Head of caudate nucleus (tissue), 42 donors: ENCODE data around the gene BAIAP2L2.

Source experiments
- DNase-seq, 42 donors: peaks; one replicate each; pipeline versions ENCODE4 v3.0.0 to v3.0.0-alpha.2; 2020 to 2021; ENCODE audit warnings: mixed read lengths in 7 of 42
- intact Hi-C: fragments of 100-400 bp; cut with DNase I; formaldehyde crosslinking; loops from one replicate; pipeline ENCODE4 v1.15.0; 2022

BAIAP2L2 gene

GRCh38 chr22:38110863-38111852 lies 674 bp upstream of the BAIAP2L2 start:
- intact Hi-C loops, result loop anchor here (10.0 kb wide), 1 partner anchor 124 kb away; no protein-coding TSS in a partner anchor
- DNase-seq, result no peak

GRCh38 chr22:38109371-38110001 lies 998 bp downstream of the BAIAP2L2 start:
- intact Hi-C loops, result loop anchor here (10.0 kb wide), 1 partner anchor 125 kb away; no protein-coding TSS in a partner anchor

GRCh38 chr22:38108561-38109319 lies 1.7 kb downstream of the BAIAP2L2 start:
- no peak for DNase-seq
- intact Hi-C loops, result no loop called here

More at GRCh38 chr22:38109371-38110001, 998 bp downstream of the BAIAP2L2 start:
- DNase-seq, result no peak

GRCh38 chr22:38107692-38108515 lies 2.6 kb downstream of the BAIAP2L2 start:
- DNase-seq, result peak in 1 of 42 donors; percentile 13
- intact Hi-C loops, result no loop called here

- DNase-seq, result no peak
- intact Hi-C loops, result no loop called here
Measured at GRCh38 chr22:38106814-38107578, 3.5 kb downstream of the BAIAP2L2 start.

GRCh38 chr22:38104084-38104483 lies 6.4 kb downstream of the BAIAP2L2 start:
- DNase-seq, result no peak
- intact Hi-C loops, result no loop called here

- intact Hi-C loops, result no loop called here
- DNase-seq, result no peak
Measured at GRCh38 chr22:38103641-38104040, 6.8 kb downstream of the BAIAP2L2 start.

- intact Hi-C loops, result no loop called here
- no peak for DNase-seq
Measured at GRCh38 chr22:38098410-38099249, 11.9 kb downstream of the BAIAP2L2 start.

- DNase-seq, result no peak
- intact Hi-C loops, result no loop called here
Measured at GRCh38 chr22:38097557-38098409, 12.7 kb downstream of the BAIAP2L2 start.

- DNase-seq, result no peak
- intact Hi-C loops, result no loop called here
Measured at GRCh38 chr22:38097058-38097457, 13.4 kb downstream of the BAIAP2L2 start.

GRCh38 chr22:38089474-38089851 lies 21.0 kb downstream of the BAIAP2L2 start:
- intact Hi-C loops, result no loop called here
- DNase-seq, result no peak

- intact Hi-C loops, result no loop called here
- peak in 6 of 42 donors; percentile 41 to 61 (median 54) for DNase-seq
Measured at GRCh38 chr22:38088629-38089473, 21.6 kb downstream of the BAIAP2L2 start.

- intact Hi-C loops, result no loop called here
Measured at GRCh38 chr22:38087855-38088254, 22.6 kb downstream of the BAIAP2L2 start.

GRCh38 chr22:38086942-38087341 lies 23.5 kb downstream of the BAIAP2L2 start:
- intact Hi-C loops, result no loop called here
- no peak for DNase-seq

More at GRCh38 chr22:38087855-38088254, 22.6 kb downstream of the BAIAP2L2 start:
- DNase-seq, result no peak
